ENCODE measurements around the gene TBCD. TPM values are rescaled to one million over a fixed set of nuclear protein-coding genes. Genes with fewer than 3 reads are reported as not detected.

TBCD gene
- total RNA-seq, 1 donor from 2014 or later: 31.8 TPM

GRCh38 chr17:82732118-82732743 is 19.6 kb upstream of the TBCD start:
- Mint-ChIP-seq H3K9me3 (ENCODE audit: unreplicated experiment) (no peaks in the 10 kb centered on the region), H3K27ac (ENCODE audit: unreplicated experiment) (no peak overlapping the region), H3K36me3 (ENCODE audit: low read depth, unreplicated experiment) (peaks cover 19% of the 10 kb centered on the region), H3K4me3 (ENCODE audit: unreplicated experiment) (no peak overlapping the region), H3K27me3 (ENCODE audit: low read depth, unreplicated experiment) (no peaks in the 10 kb centered on the region), H3K4me1 (ENCODE audit: low read depth, unreplicated experiment) (no peaks in the 10 kb centered on the region)
- Histone ChIP-seq H3K4me1 (ENCODE audit: insufficient read depth, low read length) (peaks cover 6% of the 10 kb centered on the region), H3K27me3 (ENCODE audit: insufficient read depth, low read length) (no peaks in the 10 kb centered on the region), H3K36me3 (ENCODE audit: insufficient read depth, low read length) (peaks cover under 1% of the 10 kb centered on the region), H4K20me1 (ENCODE audit: insufficient read depth, low read length) (no peaks in the 10 kb centered on the region), H3K27ac (ENCODE audit: low read depth, low read length) (no peak overlapping the region), H3K79me2 (ENCODE audit: insufficient read depth, low read length) (no peaks in the 10 kb centered on the region), H3K4me3 (ENCODE audit: insufficient read depth, low read depth, low read length) (no peak overlapping the region), H2AFZ (ENCODE audit: low read depth, low read length) (no peak overlapping the region), H3K9me3 (ENCODE audit: insufficient read depth, low read depth, low read length) (peaks cover 9% of the 10 kb centered on the region), H3K9ac (ENCODE audit: low read length) (no peak overlapping the region), H3K4me2 (ENCODE audit: low read length) (no peak overlapping the region)
- TF ChIP-seq, protein P1, sequence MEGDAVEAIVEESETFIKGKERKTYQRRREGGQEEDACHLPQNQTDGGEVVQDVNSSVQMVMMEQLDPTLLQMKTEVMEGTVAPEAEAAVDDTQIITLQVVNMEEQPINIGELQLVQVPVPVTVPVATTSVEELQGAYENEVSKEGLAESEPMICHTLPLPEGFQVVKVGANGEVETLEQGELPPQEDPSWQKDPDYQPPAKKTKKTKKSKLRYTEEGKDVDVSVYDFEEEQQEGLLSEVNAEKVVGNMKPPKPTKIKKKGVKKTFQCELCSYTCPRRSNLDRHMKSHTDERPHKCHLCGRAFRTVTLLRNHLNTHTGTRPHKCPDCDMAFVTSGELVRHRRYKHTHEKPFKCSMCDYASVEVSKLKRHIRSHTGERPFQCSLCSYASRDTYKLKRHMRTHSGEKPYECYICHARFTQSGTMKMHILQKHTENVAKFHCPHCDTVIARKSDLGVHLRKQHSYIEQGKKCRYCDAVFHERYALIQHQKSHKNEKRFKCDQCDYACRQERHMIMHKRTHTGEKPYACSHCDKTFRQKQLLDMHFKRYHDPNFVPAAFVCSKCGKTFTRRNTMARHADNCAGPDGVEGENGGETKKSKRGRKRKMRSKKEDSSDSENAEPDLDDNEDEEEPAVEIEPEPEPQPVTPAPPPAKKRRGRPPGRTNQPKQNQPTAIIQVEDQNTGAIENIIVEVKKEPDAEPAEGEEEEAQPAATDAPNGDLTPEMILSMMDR (IDR thresholded peaks at IDR 0.05; ENCODE audit: insufficient read depth, low read depth, low read length): no peak
- no peak for TF ChIP-seq EZH2 (IDR thresholded peaks at IDR 0.05; ENCODE audit: insufficient read depth, low read length)
- FAIRE-seq (no peak), DNase-seq (ENCODE audit: low read depth) (no peak)

- Histone ChIP-seq H3K27me3 (ENCODE audit: insufficient read depth, low read length) (no peaks in the 10 kb centered on the region), H4K20me1 (ENCODE audit: insufficient read depth, low read length) (no peaks in the 10 kb centered on the region), H3K36me3 (ENCODE audit: insufficient read depth, low read length) (no peaks in the 10 kb centered on the region), H3K27ac (ENCODE audit: low read depth, low read length) (no peak within 1 kb of the TSS), H3K9ac (ENCODE audit: low read length) (peak within 1 kb of the TSS; percentile 73), H3K9me3 (ENCODE audit: insufficient read depth, low read depth, low read length) (peaks cover 9% of the 10 kb centered on the region), H3K4me2 (ENCODE audit: low read length) (peak within 1 kb of the TSS; percentile 94), H2AFZ (ENCODE audit: low read depth, low read length) (peak within 1 kb of the TSS; percentile 85), H3K79me2 (ENCODE audit: insufficient read depth, low read length) (no peaks in the 10 kb centered on the region), H3K4me3 (ENCODE audit: insufficient read depth, low read depth, low read length) (peak within 1 kb of the TSS; percentile 61), H3K4me1 (ENCODE audit: insufficient read depth, low read length) (peaks cover 6% of the 10 kb centered on the region)
- H3K4me1 Mint-ChIP-seq (ENCODE audit: low read depth, unreplicated experiment): no peaks in the 10 kb centered on the region
- peak within 1 kb of the TSS; percentile 74 for H3K4me3 Mint-ChIP-seq (ENCODE audit: unreplicated experiment)
- TF ChIP-seq EZH2 (IDR thresholded peaks at IDR 0.05; ENCODE audit: insufficient read depth, low read length): no peak
- TF ChIP-seq, protein P1 (IDR thresholded peaks at IDR 0.05; ENCODE audit: insufficient read depth, low read depth, low read length): no peak
- H3K9me3 Mint-ChIP-seq (ENCODE audit: unreplicated experiment): no peaks in the 10 kb centered on the region
- peak; percentile 70 for DNase-seq (ENCODE audit: low read depth)
- FAIRE-seq: no peak
- H3K36me3 Mint-ChIP-seq (ENCODE audit: low read depth, unreplicated experiment): peaks cover 14% of the 10 kb centered on the region
- H3K27ac Mint-ChIP-seq (ENCODE audit: unreplicated experiment): peak within 1 kb of the TSS; percentile 18
- no peaks in the 10 kb centered on the region for H3K27me3 Mint-ChIP-seq (ENCODE audit: low read depth, unreplicated experiment)
These were observed 16.6 kb upstream of the TBCD start, which contains the start of gene FN3K for GRCh38 chr17:82734987-82735866. FN3K (plus strand) TSS chr17:82735615; CDS start chr17:82735637, 22 bp downstream.
